Umbilical cord (tissue), 2 donors: Measurements from ENCODE around the gene KCNN4. TPM values are rescaled to one million over a fixed set of nuclear protein-coding genes. Genes with fewer than 3 reads are reported as not detected.
A peak's percentile ranks its signal among the peaks of the same experiment; 100 is the strongest.

ENCODE experiments used
- DNase-seq: peaks from one replicate; pipeline ENCODE4 v3.0.0-alpha.2; 2015; ENCODE audit warnings: low spot score
- total RNA-seq: library from RNA; depleted of rRNA; stranded (reverse); fragments of >200 nt; gene quantifications from one replicate; pipeline ENCODE4 v1.2.3, GENCODE V29; 2014; ENCODE audit warnings: low replicate concordance; ENCODE audit not compliant: insufficient read depth

KCNN4 gene
- total RNA-seq, 1 donor from 2014 or later = 6.3 TPM

GRCh38 chr19:43799502-43800142, 18.8 kb upstream of the KCNN4 start:
- no peak for DNase-seq

GRCh38 chr19:43798546-43799409, 18.0 kb upstream of the KCNN4 start:
- DNase-seq = peak; percentile 45

DNA sequence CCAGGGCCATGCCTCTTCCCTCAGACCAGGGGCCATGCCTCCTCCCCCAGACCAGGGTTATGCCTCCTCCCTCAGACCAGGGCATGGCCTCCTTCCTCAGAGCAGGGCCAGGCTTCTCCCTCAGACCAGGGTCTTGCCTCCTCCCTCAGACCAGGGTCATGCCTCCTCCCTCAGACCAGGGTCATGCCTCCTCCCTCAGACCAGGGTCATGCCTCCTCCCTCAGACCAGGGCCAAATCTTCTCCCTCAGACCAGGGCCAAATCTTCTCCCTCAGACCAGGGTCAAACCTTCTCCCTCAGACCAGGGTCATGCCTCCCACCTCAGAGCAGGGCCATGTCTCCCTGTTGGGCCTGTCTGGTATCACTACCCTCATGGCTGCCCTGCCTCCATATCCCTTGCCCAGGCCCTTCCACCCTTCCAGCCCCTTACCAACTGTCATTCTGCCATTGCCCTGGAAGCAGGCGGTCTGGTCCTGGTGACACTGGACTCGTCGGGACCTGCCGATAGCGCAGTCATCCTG, 17.3 kb upstream of the KCNN4 start:
- no peak for DNase-seq

DNA sequence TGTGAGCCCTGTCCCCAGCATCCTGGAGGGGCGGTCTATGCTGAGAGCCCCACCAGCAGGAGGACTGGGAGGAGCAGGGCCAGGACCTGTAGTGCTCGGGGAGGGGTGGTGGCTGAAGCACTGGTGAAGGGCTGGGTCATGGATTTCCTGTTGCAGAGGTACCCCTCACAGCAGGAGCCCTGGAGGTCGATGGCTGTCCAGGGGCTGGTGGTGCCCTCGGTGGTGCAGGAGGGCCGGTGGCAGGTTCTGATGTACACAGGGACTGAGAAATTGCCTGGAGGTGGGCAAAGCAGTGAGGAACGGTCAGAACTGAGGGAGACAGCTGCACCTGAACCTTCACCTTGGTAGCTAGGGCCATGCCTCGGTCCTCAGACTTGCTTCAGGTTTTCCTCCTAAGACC, 16.8 kb upstream of the KCNN4 start:
- no peak for DNase-seq

DNA sequence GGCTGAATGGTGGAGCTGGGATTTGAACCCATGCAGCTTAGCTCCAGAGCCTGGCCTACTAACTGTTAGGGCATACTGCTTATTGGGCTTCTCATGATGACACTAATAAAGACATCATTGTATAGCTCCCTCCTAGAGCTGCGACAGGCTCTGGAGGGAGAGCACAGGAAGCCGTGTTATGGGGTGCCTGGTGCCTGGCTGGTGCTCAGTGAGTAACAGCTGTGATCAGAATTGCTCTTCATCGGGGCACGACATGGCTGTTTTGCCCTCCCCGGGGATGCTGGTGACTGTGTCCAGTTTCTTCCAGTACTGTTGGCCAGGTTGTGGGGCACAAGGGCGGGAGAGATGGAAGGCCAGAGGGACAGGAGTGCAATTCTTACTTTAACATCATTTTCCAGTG, 16.3 kb upstream of the KCNN4 start:
- DNase-seq = no peak

GRCh38 chr19:43790587-43790986, 9.8 kb upstream of the KCNN4 start:
- DNase-seq = no peak

DNA sequence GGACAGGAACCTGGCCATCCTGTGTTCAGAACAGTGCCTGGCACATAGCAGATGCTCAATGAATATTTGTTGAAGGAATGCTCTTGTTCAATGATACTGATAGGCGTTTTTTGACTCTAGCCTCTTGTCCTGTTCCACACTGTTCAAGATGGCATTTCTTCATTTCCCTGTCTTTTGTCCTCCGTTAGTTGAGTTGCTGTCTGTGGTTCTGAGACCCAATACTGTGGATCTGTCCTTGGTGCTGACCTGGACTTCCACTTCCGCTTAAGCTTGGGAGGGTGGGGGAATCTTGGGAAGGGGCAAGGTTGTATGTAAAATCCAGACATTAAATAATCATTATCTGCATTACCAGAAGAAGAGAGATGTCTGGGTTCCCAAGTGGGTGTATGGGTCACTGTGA, 8.3 kb upstream of the KCNN4 start:
- DNase-seq = no peak

GRCh38 chr19:43786665-43787064, 5.9 kb upstream of the KCNN4 start:
- DNase-seq = no peak

GRCh38 chr19:43784981-43785808, 4.4 kb upstream of the KCNN4 start:
- peak; percentile 65 for DNase-seq

- DNase-seq = peak; percentile 81
Measured at GRCh38 chr19:43784241-43784980, 3.6 kb upstream of the KCNN4 start.

DNA sequence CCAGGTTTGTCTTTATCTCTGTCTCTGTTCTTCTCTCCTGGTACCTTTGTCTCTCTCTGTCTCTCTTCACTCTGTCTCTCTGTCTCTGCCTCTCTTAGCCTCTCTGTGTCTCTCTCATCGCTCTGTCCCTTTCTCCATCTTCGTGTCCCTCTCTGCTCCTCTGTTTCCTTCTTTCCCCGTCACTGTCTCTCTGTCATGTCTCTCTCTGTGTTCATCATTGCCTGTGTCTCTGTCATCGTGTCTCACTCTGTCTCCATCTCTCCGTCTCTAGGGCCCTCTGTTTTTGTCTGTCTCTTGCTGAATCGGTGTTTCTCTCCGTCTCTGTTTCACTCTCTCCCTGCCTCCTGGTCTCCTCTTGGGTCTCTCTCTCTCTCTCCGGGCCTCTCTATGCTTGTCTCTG, 2.9 kb upstream of the KCNN4 start:
- DNase-seq = no peak

GRCh38 chr19:43782689-43783231, 2.0 kb upstream of the KCNN4 start:
- no peak for DNase-seq

DNA sequence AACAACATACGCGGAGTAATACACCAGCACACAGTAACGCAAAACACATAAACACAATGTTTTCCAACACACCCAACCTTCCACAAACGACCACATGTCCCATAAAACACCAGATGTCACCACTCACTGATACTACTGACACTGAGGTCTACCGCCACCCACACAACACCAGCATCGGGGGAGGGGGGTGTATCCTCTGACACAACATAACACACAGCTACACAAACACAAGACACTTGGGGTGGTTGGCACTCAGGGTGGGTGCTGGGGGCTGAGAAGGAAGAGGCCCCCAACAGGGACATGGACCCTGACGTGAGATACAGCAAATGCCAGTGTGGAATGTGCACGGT, 1.5 kb upstream of the KCNN4 start:
- no peak for DNase-seq

DNA sequence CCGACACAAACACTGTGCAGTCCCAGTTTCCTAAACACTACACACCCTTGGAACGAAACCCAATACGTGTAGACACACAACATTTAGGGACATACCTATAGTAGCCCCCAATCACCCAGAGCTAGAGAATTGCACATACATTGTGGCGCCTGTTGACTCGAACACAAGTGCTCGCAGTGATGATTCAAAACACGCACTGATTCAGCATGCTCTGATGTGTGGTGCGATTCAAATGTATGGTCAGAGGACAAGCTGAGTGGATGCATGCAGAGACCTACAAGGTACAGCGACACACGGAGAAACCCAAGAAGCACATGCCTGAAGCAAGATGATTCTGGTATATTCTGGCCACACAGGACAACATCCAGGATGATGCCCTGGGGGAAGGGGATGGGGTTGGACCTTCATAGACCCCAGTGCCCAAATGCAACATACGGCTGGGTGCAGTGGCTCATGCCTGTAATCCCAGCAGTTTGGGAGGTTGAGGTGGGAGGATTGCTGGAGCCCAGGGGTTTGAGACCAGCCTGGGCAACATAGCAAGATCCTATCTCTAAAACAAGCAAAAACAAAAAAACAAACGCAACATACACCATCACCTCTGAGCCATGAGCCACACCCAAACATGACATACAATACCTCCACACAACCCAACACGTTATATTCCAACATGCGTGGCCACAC, 997 bp upstream of the KCNN4 start:
- no peak for DNase-seq

GRCh38 chr19:43779820-43780219, 953 bp downstream of the KCNN4 start:
- DNase-seq = no peak

DNA sequence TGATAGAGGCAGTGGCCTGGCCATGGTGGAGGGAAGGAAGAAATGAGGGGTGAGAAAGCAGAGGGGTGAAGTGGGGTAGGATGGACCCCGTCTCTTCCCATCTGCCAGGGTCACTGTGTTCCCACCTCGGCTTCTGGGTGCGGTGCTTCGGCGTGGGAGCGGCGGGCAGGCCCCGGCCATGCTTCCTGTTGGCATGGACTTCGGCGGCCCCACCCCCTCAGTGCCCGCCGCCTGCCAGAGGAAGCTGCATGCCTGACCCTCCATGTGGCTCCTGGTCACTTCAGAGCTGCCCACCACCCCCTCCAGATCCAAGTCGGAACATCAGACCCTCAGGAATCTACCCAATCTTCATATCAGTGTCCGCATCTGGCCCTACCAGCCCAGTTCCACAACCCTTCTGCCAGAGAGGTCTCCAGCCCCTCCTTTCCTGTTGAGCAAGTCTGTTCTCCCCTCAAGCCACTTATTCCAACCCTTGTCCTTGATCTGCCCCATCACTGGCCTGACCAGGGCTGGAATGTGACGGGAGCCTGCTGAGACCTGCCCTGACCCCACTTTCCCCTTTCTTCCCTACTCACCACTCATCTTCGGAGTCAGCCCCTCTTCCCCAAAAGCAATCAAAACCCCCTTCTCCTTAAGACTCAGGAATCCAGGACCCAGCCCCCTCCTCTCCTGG, 1.5 kb downstream of the KCNN4 start:
- no peak for DNase-seq

DNA sequence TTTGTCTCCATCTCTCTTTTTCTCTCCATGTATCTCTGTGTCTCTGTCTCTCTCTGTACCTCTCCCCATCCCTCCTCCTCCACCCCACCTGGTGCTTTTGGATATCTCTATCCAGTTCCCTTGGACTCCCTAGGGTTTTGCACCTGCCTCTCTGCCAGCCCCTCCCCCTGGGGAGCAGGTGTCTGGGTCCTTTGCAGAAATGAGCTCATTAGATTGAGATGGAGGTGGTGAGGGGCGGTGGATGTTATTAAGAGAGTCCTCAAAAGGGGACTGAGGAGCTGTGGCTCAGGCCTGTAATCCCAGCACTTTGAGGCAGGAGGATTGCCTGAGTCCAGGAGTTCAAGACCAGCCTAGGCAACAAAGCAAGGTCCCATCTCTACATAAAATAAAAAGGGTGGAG, 2.1 kb downstream of the KCNN4 start:
- no peak for DNase-seq

GRCh38 chr19:43777163-43777695, 3.5 kb downstream of the KCNN4 start:
- peak; percentile 44 for DNase-seq

DNA sequence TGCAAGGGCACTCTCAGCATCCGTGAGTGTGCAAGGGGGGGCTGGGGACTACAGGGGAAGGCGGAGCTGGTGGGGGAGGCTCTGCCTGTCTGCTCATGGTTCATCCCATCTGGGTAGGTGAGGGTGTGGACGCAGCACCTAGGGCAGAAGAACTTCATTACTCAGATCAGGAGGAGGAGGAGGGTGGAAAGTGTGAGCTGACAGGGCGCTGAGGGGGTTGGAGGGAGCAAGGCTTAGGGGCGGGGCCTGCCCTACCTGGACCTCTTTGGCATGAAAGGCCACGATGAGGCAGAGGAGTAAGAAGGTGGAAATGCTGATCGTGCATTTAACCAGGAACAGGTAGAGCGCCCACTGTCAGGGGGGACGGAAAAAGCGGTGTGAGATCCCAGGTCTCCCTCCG, 4.5 kb downstream of the KCNN4 start:
- no peak for DNase-seq
